SK-N-MC (cell line): ENCODE measurements around the gene KCNN3.

ENCODE experiments used
- EZH2 ChIP-seq: fragments of 200-600 bp; sonication (generic); IDR thresholded peaks from one replicate; pipeline ENCODE4 v1.6.1; 2017; ENCODE audit warnings: antibody characterized with exemption
- POLR2AphosphoS5 ChIP-seq: IDR thresholded peaks from 2 replicates; pipeline ENCODE4 v1.6.1; 2012; ENCODE audit warnings: mild to moderate bottlenecking, low read depth, low read length, borderline replicate concordance

GRCh38 chr1:154739654-154740053 is 130.4 kb downstream of the KCNN3 start:
- TF ChIP-seq POLR2AphosphoS5 = no peak
- TF ChIP-seq EZH2 = no peak
